IPS-15b (cell line): ENCODE measurements around the gene GIMAP1.

ENCODE experiments used
- H3K27me3 ChIP-seq: one replicate; pipeline ENCODE4 v1.6.1; 2013; ENCODE audit warnings: low read length; ENCODE audit not compliant: control insufficient read depth, insufficient read depth
- H3K36me3 ChIP-seq: one replicate; pipeline ENCODE4 v1.6.1; 2013; ENCODE audit warnings: low read length; ENCODE audit not compliant: control insufficient read depth, insufficient read depth
- H3K4me1 ChIP-seq: one replicate; pipeline ENCODE4 v1.6.1; 2013; ENCODE audit warnings: mild to moderate bottlenecking, low read length; ENCODE audit not compliant: control insufficient read depth, insufficient read depth
- H3K4me3 ChIP-seq: one replicate; pipeline ENCODE4 v1.5.1; 2013; ENCODE audit warnings: low read depth, low read length
- H3K9ac ChIP-seq: one replicate; pipeline ENCODE4 v1.6.1; 2013; ENCODE audit warnings: low read depth, mild to moderate bottlenecking, low read length
- H3K9me3 ChIP-seq: one replicate; pipeline ENCODE4 v1.6.1; 2013; ENCODE audit warnings: mild to moderate bottlenecking, low read length; ENCODE audit not compliant: control insufficient read depth, insufficient read depth

Gene GIMAP1

DNA sequence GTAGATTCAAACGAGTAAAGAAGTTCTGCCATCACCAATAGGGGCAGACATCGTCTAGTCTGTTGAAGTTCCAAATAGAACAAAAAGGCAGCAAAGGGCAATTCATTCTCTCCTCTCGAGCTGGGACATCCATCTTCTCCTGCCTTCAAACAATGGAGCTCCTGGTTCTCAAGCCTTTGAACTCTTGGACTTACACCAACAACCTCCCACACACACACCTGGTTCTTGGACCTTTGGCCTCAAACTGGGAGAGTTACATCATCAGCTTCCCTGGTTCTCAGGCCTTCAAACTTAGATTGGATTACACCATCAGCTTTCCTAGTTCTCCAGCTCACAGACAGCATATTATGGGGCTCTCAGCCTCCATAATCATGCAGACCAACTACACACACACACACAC is 11.0 kb downstream of the GIMAP1 start:
- H3K27me3 ChIP-seq: peaks cover 82% of the 10 kb centered on the region

GRCh38 chr7:150728011-150728410 is 11.6 kb downstream of the GIMAP1 start:
- Histone ChIP-seq H3K4me3 (no peak overlapping the region), H3K9ac (no peak overlapping the region), H3K36me3 (no peaks in the 10 kb centered on the region), H3K9me3 (no peaks in the 10 kb centered on the region), H3K27me3 (peaks cover 84% of the 10 kb centered on the region), H3K4me1 (no peaks in the 10 kb centered on the region)

More for the DNA sequence above, 11.0 kb downstream of the GIMAP1 start:
- Histone ChIP-seq H3K4me3 (no peak overlapping the region), H3K9ac (no peak overlapping the region), H3K4me1 (no peaks in the 10 kb centered on the region), H3K9me3 (no peaks in the 10 kb centered on the region), H3K36me3 (no peaks in the 10 kb centered on the region)

DNA sequence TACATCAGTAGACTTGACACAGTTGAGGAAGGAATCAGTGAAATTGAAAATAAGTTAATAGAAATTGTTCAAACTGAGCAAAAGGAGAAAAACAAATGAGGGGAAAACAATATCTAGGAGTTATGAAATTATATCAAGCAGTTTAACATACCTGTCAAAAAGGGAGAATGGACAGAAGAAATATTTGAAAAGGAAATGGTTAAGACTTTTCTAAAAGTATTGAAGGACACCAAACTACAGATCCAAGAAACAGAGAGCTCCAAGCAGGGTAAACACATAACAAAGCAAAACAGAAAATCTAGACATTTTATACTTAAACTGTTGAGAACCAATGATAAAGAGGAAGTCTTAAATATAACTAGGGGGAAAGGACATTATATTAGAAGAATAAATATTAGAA is 12.2 kb downstream of the GIMAP1 start:
- Histone ChIP-seq H3K4me1 (no peaks in the 10 kb centered on the region), H3K4me3 (no peak overlapping the region), H3K36me3 (no peaks in the 10 kb centered on the region), H3K27me3 (peaks cover 88% of the 10 kb centered on the region), H3K9me3 (no peaks in the 10 kb centered on the region), H3K9ac (no peak overlapping the region)

- Histone ChIP-seq H3K9ac (no peak overlapping the region), H3K4me3 (no peak overlapping the region), H3K27me3 (peaks cover 98% of the 10 kb centered on the region), H3K9me3 (no peaks in the 10 kb centered on the region), H3K36me3 (no peaks in the 10 kb centered on the region), H3K4me1 (no peaks in the 10 kb centered on the region)
Observed at GRCh38 chr7:150731916-150732315, 15.5 kb downstream of the GIMAP1 start.

- H3K9ac ChIP-seq: no peak overlapping the region
- H3K27me3 ChIP-seq: peaks cover 98% of the 10 kb centered on the region
- no peaks in the 10 kb centered on the region for H3K9me3 ChIP-seq
- no peaks in the 10 kb centered on the region for H3K4me1 ChIP-seq
- H3K36me3 ChIP-seq: no peaks in the 10 kb centered on the region
- H3K4me3 ChIP-seq: no peak overlapping the region
Observed at GRCh38 chr7:150732786-150733481, 16.5 kb downstream of the GIMAP1 start.

DNA sequence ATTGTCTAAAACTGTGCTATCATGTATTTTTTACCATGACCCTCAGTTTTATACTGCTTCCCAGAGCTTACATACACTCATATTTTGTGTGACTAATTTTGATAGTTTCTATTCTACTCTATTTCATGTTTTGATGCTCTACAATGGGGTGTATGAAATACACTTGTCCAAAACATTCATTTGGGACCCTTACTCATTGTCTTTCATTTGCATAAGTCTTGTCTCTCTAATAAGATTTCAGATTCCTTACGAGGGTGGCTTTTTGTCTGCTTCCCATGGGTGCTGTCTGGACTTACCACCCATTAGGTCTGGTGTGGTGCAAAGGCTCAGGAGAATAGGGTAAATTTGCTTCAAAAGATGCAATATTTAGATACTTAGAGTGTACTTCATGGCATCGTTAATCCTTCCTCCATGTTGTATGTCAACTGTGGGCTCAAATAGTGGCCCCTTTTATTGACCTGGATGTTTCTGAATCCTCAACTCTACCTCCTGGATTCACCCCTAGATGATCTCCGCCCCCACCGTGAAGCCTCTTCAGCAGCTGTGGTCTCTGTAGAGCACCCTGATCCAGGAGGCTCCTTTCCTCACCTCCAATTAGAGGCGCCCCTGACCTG is 17.2 kb downstream of the GIMAP1 start:
- no peaks in the 10 kb centered on the region for H3K36me3 ChIP-seq
- no peak overlapping the region for H3K9ac ChIP-seq
- peaks cover 99% of the 10 kb centered on the region for H3K27me3 ChIP-seq
- no peak overlapping the region for H3K4me3 ChIP-seq
- H3K9me3 ChIP-seq: no peaks in the 10 kb centered on the region
- H3K4me1 ChIP-seq: no peaks in the 10 kb centered on the region

DNA sequence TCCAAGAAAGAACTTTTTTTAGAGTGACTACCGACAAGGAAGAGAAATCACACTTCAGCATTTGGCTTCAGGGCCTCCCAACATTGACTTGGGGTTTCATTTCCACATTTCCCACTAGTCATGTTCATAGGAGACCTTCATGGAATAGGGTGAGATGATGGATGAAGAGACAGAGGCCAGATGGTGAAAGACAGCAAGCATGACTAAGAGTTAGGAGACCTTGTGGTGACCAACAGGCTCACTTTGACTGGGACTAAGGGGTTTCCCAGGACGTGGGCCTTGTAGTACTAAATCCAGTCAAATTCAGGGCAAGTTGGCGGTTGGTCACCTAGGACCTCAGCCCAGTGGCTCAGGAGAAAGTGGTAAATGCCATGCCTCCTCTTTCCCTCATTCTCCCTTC is 17.8 kb downstream of the GIMAP1 start:
- Histone ChIP-seq H3K36me3 (no peaks in the 10 kb centered on the region), H3K27me3 (peaks cover 99% of the 10 kb centered on the region), H3K4me1 (no peaks in the 10 kb centered on the region), H3K4me3 (peak overlapping the region; percentile 20), H3K9ac (no peak overlapping the region), H3K9me3 (no peaks in the 10 kb centered on the region)

DNA sequence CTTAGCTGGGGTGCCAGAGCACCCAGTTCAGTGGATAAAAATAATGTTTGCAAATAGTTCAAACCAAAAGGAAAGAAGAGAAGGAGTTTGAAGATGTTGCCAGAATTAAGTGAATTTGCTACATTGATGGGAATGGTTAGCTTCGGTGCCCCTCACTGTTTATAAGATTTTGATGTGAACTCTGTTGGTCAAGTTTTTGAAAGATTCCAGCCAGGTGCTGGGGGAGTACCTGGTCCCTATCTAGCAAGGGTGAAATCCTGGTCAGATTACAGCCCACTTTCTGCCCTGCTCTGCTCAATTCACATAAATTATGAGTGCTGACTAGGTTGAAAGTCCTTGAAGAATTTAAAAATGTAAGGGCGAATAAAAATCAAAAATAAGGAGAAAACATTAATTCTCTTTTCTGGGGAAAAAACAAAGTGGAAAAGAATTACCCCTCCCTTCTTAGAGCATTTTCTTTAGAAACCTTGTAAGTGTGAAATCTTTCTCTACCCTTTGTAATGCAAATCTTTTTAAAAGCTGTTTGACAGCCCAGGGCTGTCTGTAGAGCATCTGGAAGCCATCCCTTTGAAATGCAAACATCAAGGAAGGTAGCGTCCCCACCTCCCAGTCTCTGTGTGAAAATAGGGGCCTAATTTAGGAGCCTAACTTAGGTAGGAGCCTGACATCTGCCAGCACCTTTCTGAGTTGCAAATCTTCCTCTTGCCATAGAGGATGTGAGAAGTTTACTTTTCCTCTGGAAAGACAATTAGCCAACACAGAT is 19.4 kb downstream of the GIMAP1 start:
- Histone ChIP-seq H3K4me3 (no peak overlapping the region), H3K36me3 (no peaks in the 10 kb centered on the region), H3K27me3 (peaks cover 99% of the 10 kb centered on the region), H3K9me3 (no peaks in the 10 kb centered on the region), H3K4me1 (no peaks in the 10 kb centered on the region), H3K9ac (no peak overlapping the region)

- Histone ChIP-seq H3K9me3 (no peaks in the 10 kb centered on the region), H3K27me3 (peaks cover 99% of the 10 kb centered on the region), H3K4me3 (no peak overlapping the region), H3K4me1 (no peaks in the 10 kb centered on the region), H3K9ac (no peak overlapping the region), H3K36me3 (no peaks in the 10 kb centered on the region)
Observed at GRCh38 chr7:150736864-150737263, 20.5 kb downstream of the GIMAP1 start.

DNA sequence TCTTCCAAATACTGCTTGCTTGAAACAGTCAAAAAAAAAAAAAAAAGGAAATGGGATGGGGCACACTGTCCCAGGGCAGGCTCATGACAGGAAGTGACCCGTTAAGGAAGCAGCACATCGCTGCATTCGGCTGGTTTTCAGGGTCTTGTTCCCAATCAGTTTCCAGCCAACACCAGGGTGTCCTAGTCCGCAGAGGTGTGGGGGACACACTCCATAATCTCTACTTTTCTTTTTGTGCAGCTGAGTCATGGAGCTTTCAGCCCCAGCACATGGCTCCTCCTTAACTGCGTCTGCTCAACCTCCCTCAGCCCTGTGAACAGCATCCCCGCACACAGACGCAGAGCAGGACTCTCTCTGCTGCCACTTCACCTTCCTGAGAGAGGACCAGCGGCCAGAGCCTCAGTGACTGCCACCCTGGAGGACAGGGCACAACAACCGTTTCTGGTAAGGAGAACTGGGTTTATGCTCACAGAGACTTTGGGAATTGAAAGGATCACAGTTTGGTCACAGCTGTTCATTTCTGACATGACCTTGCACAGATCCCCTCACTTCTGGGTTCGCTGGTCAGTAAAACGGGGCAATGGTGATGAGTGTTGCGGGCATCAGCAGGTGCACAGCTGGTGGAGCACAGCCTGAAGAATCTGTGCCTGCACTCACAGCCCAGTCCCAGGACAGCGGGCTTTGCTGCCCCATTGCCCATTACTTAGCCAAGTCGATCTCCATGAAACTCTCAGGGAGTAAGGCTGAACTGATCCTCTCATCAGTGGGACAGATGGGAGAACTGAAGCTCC is 21.0 kb downstream of the GIMAP1 start, which contains the start of gene GIMAP5:
Gene GIMAP5, plus strand, starts transcription at position 154 of the 791 bp plus-strand sequence. CDS start 3,467 bp downstream, outside the sequence.
- H3K4me1 ChIP-seq: no peaks in the 10 kb centered on the region
- H3K27me3 ChIP-seq: peaks cover 99% of the 10 kb centered on the region
- no peak within 1 kb of the TSS for H3K9ac ChIP-seq
- no peak within 1 kb of the TSS for H3K4me3 ChIP-seq
- H3K9me3 ChIP-seq: no peaks in the 10 kb centered on the region
- no peaks in the 10 kb centered on the region for H3K36me3 ChIP-seq

DNA sequence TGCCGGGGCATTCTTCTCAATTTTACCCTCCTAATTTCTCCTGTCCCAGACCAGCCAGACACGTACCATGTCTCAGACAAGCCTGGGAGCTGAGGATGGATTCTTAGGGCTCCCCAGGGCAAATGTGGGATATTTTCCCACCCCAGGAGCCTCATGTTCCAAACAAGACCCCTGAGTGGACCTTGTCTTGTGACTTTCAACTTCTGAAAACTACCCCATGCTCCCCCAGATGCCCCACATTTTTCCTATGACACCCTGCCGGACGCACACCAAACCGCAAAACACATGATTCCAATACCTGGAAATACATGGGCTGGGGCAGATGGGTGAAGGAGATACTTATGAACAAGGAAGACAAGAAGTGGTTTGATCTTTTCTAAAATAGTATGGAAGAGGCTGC is 21.7 kb downstream of the GIMAP1 start:
- Histone ChIP-seq H3K9me3 (no peaks in the 10 kb centered on the region), H3K4me1 (no peaks in the 10 kb centered on the region), H3K4me3 (no peak overlapping the region), H3K9ac (no peak overlapping the region), H3K27me3 (peaks cover 99% of the 10 kb centered on the region), H3K36me3 (no peaks in the 10 kb centered on the region)
